ENCODE data around the gene PURB.
"Not testable (repeated sequence)": the region's sequence is repeated elsewhere in the genome, so short reads cannot be mapped to it uniquely, and the experiment has no call there.

Gene PURB

DNA sequence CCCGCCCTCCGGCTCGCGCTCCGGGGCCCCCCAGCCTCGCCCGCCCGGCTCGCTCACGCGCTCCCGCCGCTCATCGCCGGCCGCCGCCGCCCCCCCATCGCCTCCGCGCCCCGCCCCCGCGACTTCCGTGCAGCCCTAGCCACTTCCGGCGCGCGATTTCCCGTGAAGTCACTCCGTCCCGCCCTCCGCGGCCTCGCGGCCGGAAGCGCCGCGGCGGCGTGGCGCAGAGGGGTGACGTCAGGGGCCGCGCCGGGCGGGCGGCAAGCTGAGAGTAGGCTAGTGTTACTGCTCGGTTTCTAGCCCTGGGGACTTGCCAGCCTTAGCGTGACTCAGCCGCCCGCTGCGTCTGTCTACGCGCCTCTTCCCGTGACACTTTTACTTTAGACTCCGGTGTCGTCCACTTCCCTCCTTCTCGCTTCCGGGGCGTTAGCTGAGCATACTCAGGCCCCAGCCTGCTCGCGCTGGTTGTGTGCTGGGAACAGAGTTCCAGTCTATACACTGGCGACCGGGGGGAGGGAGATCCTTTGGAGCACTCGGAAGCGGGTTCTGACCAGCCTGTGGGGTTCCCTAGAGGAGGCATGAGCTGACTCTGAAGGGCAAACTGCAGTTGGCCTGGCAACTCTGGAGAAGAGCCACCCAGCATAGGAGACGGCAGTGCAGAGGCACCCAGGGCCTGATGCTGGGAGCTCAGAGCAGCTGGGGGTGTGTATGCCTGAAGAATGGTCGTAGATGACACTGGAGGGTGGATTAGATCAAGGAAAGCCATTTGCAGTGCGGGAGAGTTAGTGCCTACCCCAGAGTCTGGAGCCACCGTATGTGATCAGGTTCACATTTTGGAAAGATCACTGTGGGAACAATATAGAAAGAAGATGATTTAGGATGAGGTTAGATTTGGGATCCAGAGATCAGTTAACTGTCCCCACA is at the start of gene PURB:
TSS of gene PURB (minus strand) at position 137 of the 924 bp plus-strand sequence. CDS start 182 bp downstream, outside the sequence.
- peak; percentile 92 for DNase-seq

DNA sequence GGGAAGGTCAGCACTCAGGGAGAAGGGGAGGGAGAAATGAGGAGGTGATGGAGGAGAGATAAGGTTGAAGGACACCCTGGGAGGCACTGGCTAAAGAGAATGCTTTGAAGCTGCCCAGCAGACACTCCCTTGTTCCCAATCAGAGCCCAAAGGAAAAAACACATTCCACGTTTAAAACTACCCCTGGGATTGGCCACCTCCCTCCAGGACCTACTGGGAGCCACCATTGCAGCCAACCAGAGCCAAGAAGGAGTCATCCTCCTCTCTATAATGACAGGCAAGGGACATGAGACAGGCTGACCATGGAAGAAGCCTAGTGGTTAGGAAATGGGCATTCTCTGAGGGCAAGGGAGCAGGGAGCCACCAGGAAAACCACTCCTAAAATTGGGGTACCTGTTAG is 49.7 kb upstream of the PURB start:
- no peak for DNase-seq

DNA sequence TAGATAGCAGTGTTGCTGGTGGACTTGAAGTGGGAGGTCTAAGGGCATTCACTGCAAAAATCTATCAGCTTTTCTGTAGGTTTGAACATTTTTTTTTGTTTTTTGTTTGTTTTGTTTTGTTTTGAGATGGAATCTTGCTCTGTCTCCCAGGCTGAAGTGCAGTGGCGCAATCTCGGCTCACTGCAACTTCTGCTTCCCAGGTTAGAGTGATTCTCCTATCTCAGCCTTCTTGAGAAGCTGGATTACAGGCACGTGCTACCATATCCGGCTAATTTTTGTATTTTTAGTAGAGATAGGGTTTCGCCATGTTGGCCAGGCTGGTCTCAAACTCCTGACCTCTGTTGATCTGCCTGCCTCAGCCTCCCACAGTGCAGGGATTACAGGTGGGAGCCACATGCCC is 49.2 kb upstream of the PURB start:
- not testable (repeated sequence) for DNase-seq

DNA sequence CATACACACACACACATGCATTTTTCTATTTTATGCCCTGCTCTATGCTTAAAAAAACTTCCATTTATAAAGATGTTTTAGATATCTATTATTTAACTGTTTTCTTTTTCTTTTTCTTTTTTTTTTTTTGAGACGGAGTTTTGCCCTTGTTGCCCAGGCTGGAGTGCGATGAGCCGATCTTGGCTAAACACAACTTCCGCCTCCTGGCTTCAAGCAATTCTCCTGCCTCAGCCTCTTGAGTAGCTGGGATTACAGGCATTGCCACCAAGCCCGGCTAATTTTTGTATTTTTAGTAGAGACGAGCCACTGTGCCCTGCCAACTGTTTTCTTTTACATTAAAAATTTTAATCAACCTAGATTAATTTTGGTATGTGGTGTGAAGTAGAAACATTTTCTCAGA is 45.6 kb upstream of the PURB start:
- DNase-seq, result no peak

DNA sequence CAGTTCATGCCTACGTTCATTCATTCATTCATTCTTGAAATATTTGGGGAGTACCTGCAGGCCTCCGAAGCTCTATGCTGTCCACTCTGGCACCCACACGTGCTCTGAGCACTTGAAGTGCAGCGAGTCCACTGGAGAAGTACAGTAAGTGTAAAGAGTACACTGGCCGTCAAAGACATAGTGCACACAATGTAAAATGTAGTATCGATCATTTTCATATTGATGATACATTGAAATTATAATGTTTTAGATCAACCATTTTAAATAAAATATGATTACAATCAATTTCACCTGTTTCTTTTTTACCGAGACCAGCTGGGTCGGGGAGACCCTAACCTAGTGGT is 37.0 kb upstream of the PURB start:
- no peak for DNase-seq

DNA sequence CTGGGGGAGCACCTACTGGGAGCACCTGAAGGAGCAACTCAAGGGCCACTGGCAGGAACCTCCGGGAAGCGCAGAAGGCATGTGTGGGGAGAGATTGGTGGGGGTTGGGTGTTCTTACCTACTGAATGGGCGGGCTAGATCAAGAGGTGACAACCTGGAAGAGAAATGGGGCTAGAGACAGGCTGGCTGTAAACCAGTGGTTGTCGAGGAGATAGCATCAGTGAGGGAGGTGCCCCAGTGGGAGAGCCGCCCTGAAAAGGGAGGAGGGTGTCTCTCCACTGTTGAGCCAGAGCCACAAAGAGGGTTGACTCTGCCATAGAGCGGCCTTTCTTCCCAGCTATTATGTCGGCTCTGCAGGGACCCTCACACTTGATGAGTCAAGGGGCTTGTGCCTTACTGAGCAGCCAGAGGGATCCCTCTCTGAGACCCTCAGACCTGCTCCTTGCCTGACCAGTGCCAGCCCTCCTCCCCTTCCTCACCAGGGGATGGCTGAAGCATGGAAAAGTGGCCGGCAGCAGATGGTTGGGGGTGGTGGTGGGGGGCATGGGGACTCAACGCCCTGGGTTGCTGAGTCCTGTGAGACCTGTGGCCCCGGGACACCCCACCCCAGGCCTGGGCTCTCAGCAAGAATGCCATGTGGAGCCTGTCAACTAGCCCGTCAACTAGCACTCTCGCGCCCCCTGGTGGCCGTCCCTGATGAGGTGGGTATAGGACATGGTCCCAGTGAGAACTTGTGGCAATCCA is 36.4 kb upstream of the PURB start:
- peak; percentile 46 for DNase-seq

DNA sequence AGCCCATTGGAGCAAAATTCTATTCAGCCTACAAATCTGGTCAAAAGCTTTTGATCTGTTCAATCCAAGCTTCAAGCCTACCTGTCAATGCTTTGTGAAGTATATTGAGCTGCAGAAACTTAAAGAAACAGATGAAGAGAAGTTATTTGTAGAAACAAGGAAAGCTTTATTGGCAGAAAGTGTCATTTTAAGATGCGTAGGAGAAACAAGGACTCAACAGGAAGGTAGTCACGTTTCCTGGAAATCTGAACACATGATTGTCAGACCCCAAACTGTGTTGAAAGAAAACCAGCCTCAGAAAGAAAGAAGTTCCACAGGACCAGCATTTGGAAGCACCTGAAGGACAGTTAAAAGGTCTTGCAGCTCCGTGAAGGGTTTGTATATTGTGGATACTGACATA is 34.8 kb upstream of the PURB start:
- DNase-seq, result no peak

DNA sequence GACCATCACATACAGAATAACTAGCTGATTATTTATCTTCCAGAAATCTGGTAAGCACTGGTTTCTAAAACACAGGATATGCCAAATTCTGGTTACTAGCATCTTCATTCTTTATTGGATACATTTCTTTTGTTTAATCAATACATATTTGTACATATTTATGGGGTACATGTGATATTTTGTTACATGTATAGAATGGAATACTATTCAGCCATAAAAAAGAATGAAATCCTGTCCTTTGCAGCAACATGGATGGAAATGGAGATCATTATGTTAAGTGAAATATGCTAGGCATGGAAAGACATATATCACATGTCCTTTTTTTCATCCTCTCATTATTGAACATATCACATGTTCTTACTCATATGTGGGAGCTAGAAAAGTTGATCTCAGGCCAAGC is 32.7 kb upstream of the PURB start:
- no peak for DNase-seq

DNA sequence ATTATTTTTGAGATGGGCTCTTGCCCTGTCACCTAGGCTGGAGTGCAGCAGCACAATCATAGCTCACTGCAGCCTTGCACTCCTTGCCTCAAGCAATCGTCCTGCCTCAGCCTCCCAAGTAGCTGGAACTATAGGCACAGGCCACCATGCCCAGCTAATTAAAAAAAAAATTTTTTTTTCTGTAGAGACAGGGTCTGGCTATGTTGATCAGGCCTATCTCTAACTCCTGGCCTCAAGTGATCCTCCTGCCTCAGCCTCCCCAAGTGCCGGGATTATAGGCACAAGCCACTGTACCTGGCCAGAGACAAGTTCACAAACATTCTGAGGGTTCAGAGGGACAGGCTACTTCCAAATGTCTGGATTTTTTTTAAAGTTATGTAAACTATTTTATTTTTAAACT is 32.1 kb upstream of the PURB start:
- DNase-seq, result no peak

DNA sequence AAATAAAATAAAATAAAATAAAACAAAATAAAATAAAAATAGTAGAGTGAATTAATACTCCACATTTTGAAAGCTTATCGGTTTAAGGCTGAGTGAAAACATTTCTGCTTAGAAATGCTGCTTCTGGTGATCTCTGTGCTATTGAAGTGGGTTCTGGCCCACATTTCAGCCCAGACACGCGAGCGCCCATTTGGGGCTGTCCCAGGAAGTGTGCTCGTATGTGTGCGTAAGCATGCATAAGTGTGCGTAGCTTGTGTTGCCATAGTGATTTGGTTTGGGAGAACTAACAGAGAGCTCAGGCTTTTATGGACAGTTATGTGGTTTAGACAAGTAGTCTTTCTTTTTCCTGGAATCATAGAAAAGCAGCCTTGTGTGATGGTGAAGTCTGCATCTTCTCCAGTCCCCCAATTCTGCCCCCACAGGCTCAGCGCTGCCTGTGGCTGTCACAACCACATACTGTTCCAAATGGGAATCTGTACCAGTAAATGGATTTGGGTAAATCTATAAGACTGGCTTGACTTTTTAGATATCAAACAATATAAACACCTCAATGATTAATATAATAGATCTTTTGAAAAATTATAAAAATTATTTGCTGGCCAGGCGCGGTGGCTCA is 29.8 kb upstream of the PURB start:
- no peak for DNase-seq

DNA sequence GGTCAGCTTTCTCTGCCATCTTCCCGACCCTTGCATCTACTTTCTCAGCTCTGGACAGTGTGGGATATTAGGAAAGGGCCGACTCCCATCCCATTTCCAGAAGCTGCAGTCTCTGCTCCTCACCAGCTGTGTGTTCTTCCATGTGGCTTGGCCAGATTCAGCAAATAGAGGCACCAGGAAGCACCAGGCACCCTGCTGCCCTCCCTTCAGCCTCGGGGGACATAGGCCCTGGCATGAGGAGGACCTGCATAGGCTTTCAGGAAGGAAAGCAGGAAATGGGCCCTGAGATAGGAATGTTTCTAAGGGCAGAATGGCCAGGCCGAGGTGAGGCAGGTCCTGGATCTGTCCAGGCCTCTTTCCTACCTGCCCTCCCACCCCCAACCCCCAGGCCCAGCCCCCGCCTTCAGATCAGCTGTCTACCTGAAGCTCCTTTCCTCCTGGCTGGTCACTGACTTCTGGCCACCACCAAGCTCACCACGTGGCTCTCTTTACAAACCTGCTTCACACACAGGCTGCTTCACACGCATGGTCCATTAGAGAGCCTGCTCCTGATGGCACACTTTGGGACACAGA is 27.5 kb upstream of the PURB start:
- DNase-seq, result no peak

DNA sequence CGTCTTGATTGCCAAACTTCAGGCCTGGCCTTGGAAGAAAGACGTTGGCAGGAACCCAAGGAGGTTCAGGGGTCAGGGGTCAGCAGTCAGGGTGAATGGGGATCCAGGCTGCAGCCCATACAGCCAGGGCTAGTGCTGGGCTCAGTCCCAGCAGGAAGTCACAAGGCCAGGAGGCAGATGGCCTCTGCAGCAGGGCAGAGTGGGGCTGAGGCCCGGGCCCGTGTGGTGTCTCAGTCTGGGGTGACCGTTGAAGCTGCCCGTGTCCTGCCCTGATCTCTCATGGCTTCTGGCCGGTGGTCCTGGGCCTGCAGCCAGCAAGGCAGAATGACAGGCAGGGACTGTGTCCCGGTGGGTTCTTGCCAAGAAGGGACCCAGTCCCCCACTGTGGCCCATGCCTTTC is 26.6 kb upstream of the PURB start:
- DNase-seq, result no peak

DNA sequence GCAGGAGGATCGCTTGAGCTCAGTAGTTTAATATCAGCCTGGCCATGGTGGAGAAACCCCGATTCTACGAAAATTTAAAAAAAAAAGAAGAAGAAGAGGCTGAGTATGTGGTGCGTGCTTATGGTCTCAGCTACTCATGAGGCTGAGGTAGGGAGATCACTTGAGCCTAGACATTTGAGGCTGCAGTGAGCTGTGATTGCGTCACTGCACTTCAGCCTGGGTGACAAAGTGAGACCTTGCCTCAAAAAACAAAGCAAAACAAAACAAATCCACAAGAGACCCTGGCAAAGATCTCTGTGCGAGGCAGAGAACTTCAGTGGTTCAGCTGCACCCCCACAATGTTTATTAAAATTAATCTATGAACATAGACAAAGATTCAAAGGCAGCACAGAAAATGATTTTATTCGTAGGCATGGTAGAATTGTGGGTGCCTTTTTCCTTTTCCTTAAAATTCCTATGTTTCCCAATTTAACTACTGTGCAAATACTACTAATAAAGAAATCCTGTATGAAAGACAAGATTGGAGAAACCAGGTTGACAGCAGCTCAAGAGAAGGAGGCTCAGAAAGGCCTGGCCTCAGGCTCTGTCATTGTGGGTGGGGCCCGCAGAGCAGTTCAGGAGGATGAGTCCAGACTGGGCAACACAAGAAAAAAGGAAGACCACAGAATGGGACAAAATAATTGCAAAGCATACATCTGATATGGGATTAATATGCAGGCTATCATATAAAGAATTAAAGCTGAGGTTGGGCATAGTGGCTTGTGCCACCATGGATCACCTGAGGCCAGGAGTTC is 24.5 kb upstream of the PURB start:
- no peak for DNase-seq

DNA sequence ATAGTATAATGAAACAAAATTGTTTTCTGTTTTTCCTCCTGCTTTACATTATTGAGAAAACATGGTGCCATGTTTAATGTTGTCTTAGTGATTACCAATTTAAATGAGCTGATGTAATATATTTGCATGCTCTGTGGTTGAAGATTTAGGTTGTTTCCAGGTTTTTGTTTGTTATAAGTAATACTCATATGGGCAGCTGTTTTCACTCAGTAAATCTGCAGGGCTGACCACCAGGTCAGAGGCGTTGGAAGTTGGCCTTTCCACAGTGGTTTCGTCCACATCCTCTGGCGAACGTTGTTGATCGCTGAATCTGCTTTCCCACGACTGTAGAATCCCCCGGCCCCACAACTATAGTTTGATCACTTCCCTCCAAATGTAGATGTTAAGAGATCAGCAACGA is 21.6 kb upstream of the PURB start:
- DNase-seq, result no peak

DNA sequence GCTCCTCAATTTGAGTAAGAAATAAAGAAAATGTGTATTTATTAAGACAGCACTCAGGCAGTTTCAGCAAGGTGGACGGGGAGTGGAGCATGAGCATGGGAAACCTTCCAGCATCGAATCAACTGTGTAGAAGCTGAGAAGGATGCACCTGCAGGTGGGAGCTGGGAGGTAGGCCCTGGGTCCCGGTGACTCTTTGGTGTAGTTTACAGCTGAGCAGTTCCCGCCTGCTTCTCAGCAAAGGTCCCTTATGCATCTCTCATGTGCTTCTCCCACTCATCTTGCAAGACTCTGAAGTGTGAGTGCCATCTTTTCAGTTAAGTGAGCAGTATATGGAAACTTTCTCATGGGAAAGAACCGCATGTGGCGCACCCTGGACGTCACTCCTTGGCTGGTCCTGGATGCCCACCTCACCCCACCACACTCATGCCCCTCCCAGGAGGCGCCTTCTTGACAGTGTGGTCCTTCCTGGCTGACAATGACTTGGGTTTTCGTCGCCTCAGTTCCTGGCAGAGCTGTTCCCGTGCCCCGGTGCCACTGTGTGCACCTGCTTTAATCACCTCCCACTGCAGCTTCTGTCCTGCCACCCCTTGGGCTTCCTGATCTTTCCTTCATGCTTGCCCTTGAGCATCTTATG is 19.8 kb upstream of the PURB start:
- no peak for DNase-seq

DNA sequence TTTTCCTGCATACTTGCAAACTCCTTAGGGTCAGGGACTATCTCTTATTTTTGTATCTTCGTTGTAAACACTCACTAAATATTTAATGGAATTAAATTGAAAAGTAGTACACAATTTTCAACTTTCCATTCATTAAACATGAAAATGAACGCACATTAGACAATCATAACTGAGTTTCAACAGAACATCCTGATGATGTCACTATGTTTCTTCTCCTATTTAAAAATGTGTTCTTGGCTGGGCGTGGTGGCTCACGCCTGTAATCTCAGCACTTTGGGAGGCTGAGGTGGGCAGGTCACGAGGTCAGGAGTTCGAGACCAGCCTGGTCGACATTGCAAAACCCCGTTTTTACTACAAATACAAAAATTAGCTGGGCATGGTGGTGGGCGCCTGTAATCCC is 14.1 kb upstream of the PURB start:
- no peak for DNase-seq

DNA sequence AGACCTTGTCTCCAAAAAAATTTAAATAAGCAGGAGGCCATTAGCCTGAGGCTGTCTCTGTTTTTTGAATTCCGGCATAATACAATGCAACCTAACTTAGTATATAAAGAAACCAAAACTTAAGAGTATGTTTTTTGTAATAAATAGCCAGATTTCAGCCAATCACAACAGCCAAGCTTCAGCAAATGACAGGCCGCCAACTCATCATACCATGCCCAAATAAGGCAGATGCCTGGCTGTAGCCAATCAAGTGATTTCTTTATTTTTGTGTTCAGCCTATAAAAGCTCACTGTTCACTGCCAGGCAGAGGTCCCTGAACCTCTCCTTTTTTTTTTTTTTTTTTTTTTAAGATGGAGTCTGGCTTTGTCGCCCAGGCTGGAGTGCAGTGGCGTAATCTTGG is 12.7 kb upstream of the PURB start:
- DNase-seq, result no peak

DNA sequence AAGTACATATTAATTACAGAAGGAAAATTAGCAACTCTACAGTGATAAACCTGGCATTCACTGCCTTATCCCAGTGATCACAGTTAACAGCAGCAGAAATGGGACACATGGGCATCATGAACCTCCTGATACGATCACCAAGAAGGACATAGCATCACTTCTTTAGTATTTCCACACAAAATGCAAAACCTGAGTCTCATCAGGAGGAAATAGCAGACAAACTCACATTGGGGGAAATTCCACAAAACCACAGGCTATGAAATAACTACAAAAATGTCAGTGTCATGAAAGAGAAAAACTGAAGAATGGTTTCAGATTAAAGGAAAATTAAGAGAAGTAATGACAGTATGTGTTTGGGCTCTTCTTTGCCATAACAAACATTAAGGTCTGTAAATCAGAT is 12.0 kb upstream of the PURB start:
- no peak for DNase-seq

DNA sequence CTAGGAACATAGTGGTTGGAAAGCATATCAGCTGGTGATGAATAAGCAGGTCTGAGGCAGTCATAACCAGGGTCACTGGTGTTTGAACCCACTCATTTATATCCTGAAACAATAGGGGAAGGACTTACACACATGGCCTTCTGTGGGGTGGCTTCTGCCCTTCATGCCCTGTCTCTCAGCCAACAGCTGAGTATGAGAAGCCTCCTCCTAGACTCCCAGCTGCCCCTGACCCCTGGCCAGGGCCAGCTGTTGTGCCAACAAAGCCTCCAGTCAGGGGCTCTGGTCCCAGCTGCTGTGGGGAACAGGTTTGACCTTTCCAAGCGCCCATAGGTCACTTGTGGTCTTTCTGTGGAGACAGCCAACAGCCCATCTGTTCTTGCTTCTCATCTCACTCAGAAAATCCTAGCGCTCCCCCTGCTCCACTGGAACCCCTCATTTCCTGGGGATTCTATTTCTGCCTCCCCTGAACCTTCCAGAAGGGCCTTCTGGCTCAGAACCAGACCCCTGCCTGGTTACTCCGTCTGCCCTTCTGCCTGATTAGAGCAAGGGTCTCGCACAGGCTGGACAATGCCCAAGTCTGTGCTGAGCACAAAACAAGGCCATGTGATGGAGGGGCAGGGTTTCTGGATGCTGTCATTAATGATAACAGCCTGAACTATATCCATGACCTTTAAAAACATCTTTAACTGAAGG is 9.7 kb upstream of the PURB start:
- no peak for DNase-seq

DNA sequence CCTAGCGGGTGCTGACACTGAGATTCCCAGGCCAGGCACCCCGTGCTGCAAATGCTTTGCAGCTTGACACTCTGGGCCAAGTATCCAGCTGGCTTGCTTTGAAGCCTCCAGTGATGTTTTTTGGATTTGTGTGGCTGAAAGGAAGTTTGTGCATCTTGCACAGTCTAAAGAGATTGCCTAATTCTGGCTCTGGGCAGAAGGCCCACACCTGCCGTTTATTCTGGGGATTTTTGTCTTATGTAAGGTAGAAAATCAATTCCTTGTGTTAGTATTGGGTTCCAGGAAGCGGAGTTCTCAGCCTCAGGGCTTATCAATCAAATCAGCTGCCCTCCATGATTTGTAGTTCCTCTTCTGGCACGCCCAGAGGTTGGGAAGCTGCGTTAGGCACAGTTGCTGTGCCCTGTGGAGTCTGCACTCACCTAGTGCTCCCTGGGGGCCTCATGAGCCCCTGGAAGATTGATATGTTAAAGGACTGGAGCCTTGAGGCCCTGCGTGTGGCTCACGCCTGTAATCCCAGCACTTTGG is 8.4 kb upstream of the PURB start:
- no peak for DNase-seq

DNA sequence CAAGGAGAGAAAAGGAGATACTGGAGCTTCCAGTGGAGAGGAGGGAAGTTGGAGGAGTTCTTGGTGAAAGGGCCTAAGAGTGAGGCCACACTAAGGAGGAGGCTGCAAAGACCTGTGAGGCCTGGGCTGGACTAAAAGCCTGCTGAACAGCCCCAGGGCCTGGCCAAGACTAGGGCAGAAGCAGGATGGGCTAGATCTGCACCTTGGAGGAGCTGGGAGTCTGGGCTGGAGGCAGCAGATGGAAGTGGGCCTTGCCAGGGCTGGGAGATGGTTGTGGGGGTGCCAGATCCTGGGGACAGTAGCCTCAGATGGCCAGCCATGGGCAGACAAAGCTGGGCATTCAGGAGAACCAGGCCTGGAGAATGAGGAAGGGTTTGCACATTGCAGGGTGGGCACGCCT is 6.5 kb upstream of the PURB start:
- no peak for DNase-seq

All from T1000 (cell line).